OCI-LY7 (cell line): Measurements from ENCODE around the gene NRF1. TPM values are rescaled to one million over a fixed set of nuclear protein-coding genes. Genes with fewer than 3 reads are reported as not detected.

Source experiments
- BruUV-seq: library from RNA; stranded (reverse); fragments of 400-500 nt; replicated peaks from 2 replicates; lab custom pipeline; 2021; lab: Mats Ljungman, UMichigan
- CTCF ChIA-PET: fragments of 300-600 bp; sonication (Branson Sonifier 250); formaldehyde crosslinking; loops from one replicate; lab custom pipeline; 2022; ENCODE audit warnings: antibody characterized with exemption; ENCODE audit not compliant: unreplicated experiment; lab: Charles Lee
- POLR2A ChIA-PET: fragments of 300-600 bp; sonication (Branson Sonifier 250); formaldehyde crosslinking; loops from one replicate; lab custom pipeline; 2022; ENCODE audit warnings: antibody characterized with exemption; lab: Charles Lee
- DNase-seq: peaks from one replicate; pipeline ENCODE4 v3.0.0-alpha.2; 2015; ENCODE audit warnings: low spot score
- H2AFZ ChIP-seq: fragments of 200-600 bp; sonication (generic), shearing (Covaris generic); 2 replicates; pipeline ENCODE4 v1.6.1; 2014; ENCODE audit warnings: mild to moderate bottlenecking, antibody characterized with exemption, low read length, moderate library complexity
- H3K27ac ChIP-seq: fragments of 200-600 bp; sonication (generic); 2 replicates; pipeline ENCODE4 v1.5.1; 2014; ENCODE audit warnings: mixed run types, low read depth, mild to moderate bottlenecking, moderate library complexity, low read length, inconsistent platforms; ENCODE audit not compliant: poor library complexity, severe bottlenecking
- H3K36me3 ChIP-seq: fragments of 200-600 bp; sonication (generic); 2 replicates; pipeline ENCODE4 v1.6.1; 2014; ENCODE audit warnings: mild to moderate bottlenecking, antibody characterized with exemption, low read length, moderate library complexity, mixed read lengths; ENCODE audit not compliant: insufficient read depth
- H3K4me1 ChIP-seq: fragments of 200-600 bp; sonication (generic); 2 replicates; pipeline ENCODE4 v1.5.1; 2014; ENCODE audit warnings: mild to moderate bottlenecking, low read length; ENCODE audit not compliant: insufficient read depth, poor library complexity, severe bottlenecking
- H3K4me2 ChIP-seq: fragments of 200-600 bp; sonication (generic); 2 replicates; pipeline ENCODE4 v1.6.1; 2014; ENCODE audit warnings: mild to moderate bottlenecking, low read length
- H3K4me3 ChIP-seq: fragments of 200-600 bp; sonication (generic); 2 replicates; pipeline ENCODE4 v1.5.1; 2014; ENCODE audit warnings: mild to moderate bottlenecking, low read depth, low read length; ENCODE audit not compliant: poor library complexity, severe bottlenecking
- H3K79me2 ChIP-seq: fragments of 200-600 bp; sonication (generic); 2 replicates; pipeline ENCODE4 v1.6.1; 2016; ENCODE audit warnings: low read depth, mild to moderate bottlenecking, low read length, moderate library complexity, mixed read lengths; ENCODE audit not compliant: insufficient read depth
- H3K9me2 ChIP-seq: fragments of 200-600 bp; sonication (generic); 2 replicates; pipeline ENCODE4 v1.6.1; 2016; ENCODE audit warnings: mild to moderate bottlenecking, low read length, mixed read lengths; ENCODE audit not compliant: insufficient read depth
- H3K9me3 ChIP-seq: fragments of 200-600 bp; sonication (generic); 2 replicates; pipeline ENCODE4 v1.6.1; 2014; ENCODE audit warnings: mild to moderate bottlenecking, mixed run types, low read length, mixed read lengths
- H4K20me1 ChIP-seq: fragments of 200-600 bp; sonication (generic); 2 replicates; pipeline ENCODE4 v1.6.1; 2014; ENCODE audit warnings: mild to moderate bottlenecking, antibody characterized with exemption, low read length, moderate library complexity, mixed read lengths; ENCODE audit not compliant: insufficient read depth
- CTCF ChIP-seq: fragments of 200-600 bp; sonication (generic); conservative IDR thresholded peaks from 2 replicates; pipeline ENCODE4 v1.5.1; 2014; ENCODE audit warnings: mild to moderate bottlenecking, antibody characterized with exemption, low read length, moderate library complexity, mixed read lengths
- EZH2phosphoT487 ChIP-seq: fragments of 200-600 bp; sonication (generic); IDR thresholded peaks from 2 replicates; pipeline ENCODE4 v1.6.1; 2018; ENCODE audit warnings: low read depth, borderline replicate concordance, mild to moderate bottlenecking, mixed run types, antibody characterized with exemption, low read length, moderate library complexity, mixed read lengths
- intact Hi-C: fragments of 100-400 bp; cut with micrococcal nuclease; formaldehyde crosslinking; loops from one replicate; pipeline ENCODE4 v1.10.0; 2022; ENCODE audit not compliant: unreplicated experiment
- total RNA-seq, 2 experiments: library from RNA; depleted of rRNA in 1 of 2; stranded (reverse); fragments of >200 nt in 1 of 2; shearing (Covaris generic) in 1 of 2; gene quantifications; 2 replicates each; pipeline ENCODE4 v1.2.3, GENCODE V29; 2014 to 2022

NRF1 gene
- total RNA-seq, 2 experiments from 2014 or later, result 26.5 to 26.9 TPM

GRCh38 chr7:129698516-129699418 is 87.2 kb downstream of the NRF1 start:
- no TSS peak for BruUV-seq
- Histone ChIP-seq H2AFZ (no peak overlapping the region), H3K9me3 (no peaks in the 10 kb centered on the region), H3K4me1 (no peaks in the 10 kb centered on the region), H3K9me2 (no peaks in the 10 kb centered on the region), H3K27ac (no peak overlapping the region), H3K79me2 (no peaks in the 10 kb centered on the region), H3K36me3 (peaks cover 35% of the 10 kb centered on the region), H3K4me3 (no peak overlapping the region), H3K4me2 (no peak overlapping the region), H4K20me1 (0 out of 2 replicates have a peak, but pooled peaks cover 4% of the 10 kb centered on the region)
- no peak for TF ChIP-seq CTCF
- TF ChIP-seq EZH2phosphoT487, result no peak
- intact Hi-C loops, result no loop called here
- ChIA-PET CTCF (no interaction called here), POLR2A (interaction anchor here (0.6 kb wide), 1 partner anchor 132 kb away, joined by 3 read pairs; no protein-coding TSS in a partner anchor)
- no peak for DNase-seq

DNA sequence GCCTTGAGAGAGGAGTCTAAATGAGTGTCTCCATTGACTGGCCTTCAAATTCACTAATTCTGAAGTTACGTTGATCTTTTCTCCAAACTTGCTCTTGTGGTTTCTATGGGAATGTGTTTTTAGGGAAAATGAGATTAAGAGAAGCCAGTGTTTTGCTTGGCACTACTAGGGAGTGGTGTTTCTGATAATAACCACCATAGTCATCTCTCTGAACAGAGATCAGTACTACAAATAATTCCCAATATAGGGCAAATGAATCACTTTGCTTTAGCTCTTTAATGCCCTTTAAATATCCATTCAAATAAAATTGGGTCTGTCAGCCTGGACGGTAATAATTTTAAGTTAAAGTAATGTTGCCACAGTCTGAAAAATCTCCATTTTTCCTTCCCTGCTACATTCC is 90.8 kb downstream of the NRF1 start:
- no TSS peak for BruUV-seq
- ChIA-PET POLR2A (no interaction called here), CTCF (no interaction called here)
- no peak overlapping the region for H2AFZ ChIP-seq
- H3K27ac ChIP-seq, result no peak overlapping the region
- peaks cover 4% of the 10 kb centered on the region; the same call in 1 of the 2 replicates for H4K20me1 ChIP-seq
- no peak for TF ChIP-seq EZH2phosphoT487
- TF ChIP-seq CTCF, result no peak
- peaks cover 29% of the 10 kb centered on the region; the same call in 1 of the 2 replicates for H3K36me3 ChIP-seq
- no peak for DNase-seq
- no peak overlapping the region for H3K4me2 ChIP-seq
- intact Hi-C loops, result no loop called here
- no peaks in the 10 kb centered on the region for H3K4me1 ChIP-seq
- H3K9me3 ChIP-seq, result no peaks in the 10 kb centered on the region
- no peaks in the 10 kb centered on the region for H3K9me2 ChIP-seq
- no peaks in the 10 kb centered on the region for H3K79me2 ChIP-seq
- H3K4me3 ChIP-seq, result no peak overlapping the region
